COLO829 (cell line): ENCODE measurements around the gene ABCA4.

ENCODE experiments used
- DNase-seq: peaks from one replicate; pipeline ENCODE4 v3.0.0; 2012; ENCODE audit warnings: low spot score

The ABCA4 gene

GRCh38 chr1:94050675-94051074 is 70.3 kb downstream of the ABCA4 start:
- no peak for DNase-seq

GRCh38 chr1:94050254-94050653 is 70.7 kb downstream of the ABCA4 start:
- no peak for DNase-seq

- DNase-seq: no peak
Measured at GRCh38 chr1:94049791-94050190, 71.2 kb downstream of the ABCA4 start.

- no peak for DNase-seq
Measured at GRCh38 chr1:94048413-94049164, 72.4 kb downstream of the ABCA4 start.

- no peak for DNase-seq
Measured at GRCh38 chr1:94047949-94048348, 73.0 kb downstream of the ABCA4 start.

GRCh38 chr1:94045465-94046056 is 75.4 kb downstream of the ABCA4 start:
- DNase-seq: peak; percentile 74

- DNase-seq: no peak
Measured at GRCh38 chr1:94044891-94045290, 76.1 kb downstream of the ABCA4 start.

- no peak for DNase-seq
Measured at GRCh38 chr1:94044290-94044790, 76.6 kb downstream of the ABCA4 start.

- no peak for DNase-seq
Measured at GRCh38 chr1:94043738-94044289, 77.1 kb downstream of the ABCA4 start.

GRCh38 chr1:94042388-94042787 is 78.6 kb downstream of the ABCA4 start:
- no peak for DNase-seq

- no peak for DNase-seq
Measured at GRCh38 chr1:94039871-94040569, 80.9 kb downstream of the ABCA4 start.

GRCh38 chr1:94039514-94039870 is 81.5 kb downstream of the ABCA4 start:
- DNase-seq: no peak

GRCh38 chr1:94038511-94038910 is 82.4 kb downstream of the ABCA4 start:
- DNase-seq: no peak

- DNase-seq: no peak
Measured at GRCh38 chr1:94037392-94038229, 83.3 kb downstream of the ABCA4 start.

GRCh38 chr1:94036730-94037129 is 84.2 kb downstream of the ABCA4 start:
- DNase-seq: no peak

- DNase-seq: no peak
Measured at GRCh38 chr1:94033849-94034248, 87.1 kb downstream of the ABCA4 start.

- no peak for DNase-seq
Measured at GRCh38 chr1:94032637-94033036, 88.3 kb downstream of the ABCA4 start.

GRCh38 chr1:94031591-94031990 is 89.4 kb downstream of the ABCA4 start:
- no peak for DNase-seq

- DNase-seq: no peak
Measured at GRCh38 chr1:94031154-94031553, 89.8 kb downstream of the ABCA4 start.

GRCh38 chr1:94029130-94029993 is 91.6 kb downstream of the ABCA4 start:
- no peak for DNase-seq
